Mesendoderm (in vitro differentiated cells): ENCODE measurements around the gene OR11H7.
"Not testable (repeated sequence)": the region's sequence is repeated elsewhere in the genome, so short reads cannot be mapped to it uniquely, and the experiment has no call there.

ENCODE experiments used
- DNase-seq: peaks from one replicate; pipeline ENCODE4 v3.0.0; 2013
- H2AK5ac ChIP-seq: 2 replicates; pipeline ENCODE4 v1.6.1; 2013; ENCODE audit warnings: low read length, inconsistent platforms
- H2BK120ac ChIP-seq: 2 replicates; pipeline ENCODE4 v1.6.1; 2013; ENCODE audit warnings: low read depth, mild to moderate bottlenecking, low read length, moderate library complexity, mixed read lengths
- H2BK15ac ChIP-seq: replicated peaks from 2 replicates; pipeline ENCODE4 v1.6.1; 2013; ENCODE audit warnings: low read depth, mild to moderate bottlenecking, moderate library complexity
- H2BK5ac ChIP-seq: 2 replicates; pipeline ENCODE4 v1.6.1; 2013; ENCODE audit warnings: low read length, inconsistent platforms
- H3K18ac ChIP-seq: 2 replicates; pipeline ENCODE4 v1.6.1; 2013; ENCODE audit warnings: mild to moderate bottlenecking, low read length, mixed read lengths
- H3K23ac ChIP-seq: one replicate; pipeline ENCODE4 v1.6.1; 2013; ENCODE audit warnings: low read length
- H3K27ac ChIP-seq: 2 replicates; pipeline ENCODE4 v1.5.1; 2013; ENCODE audit warnings: low read depth, mild to moderate bottlenecking, inconsistent platforms, low read length, moderate library complexity
- H3K27me3 ChIP-seq: 2 replicates; pipeline ENCODE4 v1.6.1; 2013; ENCODE audit warnings: low read length, control low read depth, mild to moderate bottlenecking, inconsistent platforms; ENCODE audit not compliant: insufficient read depth, poor library complexity
- H3K36me3 ChIP-seq: 2 replicates; pipeline ENCODE4 v1.6.1; 2013; ENCODE audit warnings: low read length, inconsistent platforms; ENCODE audit not compliant: control insufficient read depth, insufficient read depth
- H3K4ac ChIP-seq: one replicate; pipeline ENCODE4 v1.6.1; 2013; ENCODE audit warnings: low read depth, mild to moderate bottlenecking, low read length, moderate library complexity
- H3K4me1 ChIP-seq: 2 replicates; pipeline ENCODE4 v1.6.1; 2013; ENCODE audit warnings: low read depth, low read length, inconsistent platforms; ENCODE audit not compliant: control insufficient read depth
- H3K4me2 ChIP-seq: 2 replicates; pipeline ENCODE4 v1.6.1; 2013; ENCODE audit warnings: low read length
- H3K4me3 ChIP-seq: 2 replicates; pipeline ENCODE4 v1.5.1; 2013; ENCODE audit warnings: mild to moderate bottlenecking, low read length
- H3K56ac ChIP-seq: one replicate; pipeline ENCODE4 v1.6.1; 2013; ENCODE audit warnings: low read length
- H3K79me1 ChIP-seq: 2 replicates; pipeline ENCODE4 v1.6.1; 2013; ENCODE audit warnings: low read length, inconsistent platforms
- H3K79me2 ChIP-seq: 2 replicates; pipeline ENCODE4 v1.6.1; 2013; ENCODE audit warnings: mild to moderate bottlenecking, low read length; ENCODE audit not compliant: control insufficient read depth, insufficient read depth
- H3K9ac ChIP-seq: 2 replicates; pipeline ENCODE4 v1.6.1; 2013; ENCODE audit warnings: low read length, inconsistent platforms
- H4K5ac ChIP-seq: one replicate; pipeline ENCODE4 v1.6.1; 2013; ENCODE audit warnings: low read length
- H4K8ac ChIP-seq: one replicate; pipeline ENCODE4 v1.6.1; 2013; ENCODE audit warnings: low read depth, mild to moderate bottlenecking, control low read depth, low read length, moderate library complexity
- whole genome bisulfite sequencing: extraction: QIAGEN DNeasy Blood & Tissue Kit; methylation state at CpG from one replicate; pipeline ENCODE4 v1.1.7; 2013; ENCODE audit warnings: low lambda C conversion rate, missing lambda C conversion rate; ENCODE audit not compliant: insufficient coverage; ENCODE audit errors: extremely low coverage; 5-methylcytosine and 5-hydroxymethylcytosine counted together

Gene OR11H7

DNA sequence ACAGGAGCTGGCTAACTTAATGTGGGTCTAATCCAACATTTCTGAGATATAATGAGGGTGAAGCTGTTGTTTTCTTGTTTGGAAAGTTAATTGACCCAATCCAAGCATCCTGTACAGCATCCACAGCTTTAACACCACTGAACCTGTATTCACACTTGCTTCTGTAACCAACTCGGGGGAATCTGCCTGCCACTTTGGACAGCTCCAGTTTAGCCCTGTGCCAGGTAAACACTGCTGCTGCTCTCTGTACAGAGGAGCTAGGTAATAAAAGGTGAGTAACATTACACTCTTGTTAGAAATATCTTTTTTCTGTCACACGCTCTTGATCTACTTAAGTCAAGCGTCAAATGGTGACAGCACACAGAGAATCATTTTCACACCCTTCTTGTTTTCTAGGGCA, 37.4 kb upstream of the OR11H7 start:
- Histone ChIP-seq H2BK15ac (no peak overlapping the region), H3K36me3 (no peaks in the 10 kb centered on the region), H3K9ac (no peak overlapping the region), H4K8ac (no peak overlapping the region), H2BK5ac (no peak overlapping the region), H3K27ac (no peak overlapping the region), H3K4me2 (no peak overlapping the region), H2AK5ac (no peak overlapping the region), H3K4me1 (no peaks in the 10 kb centered on the region), H4K5ac (no peak overlapping the region), H3K23ac (no peak overlapping the region), H3K4me3 (no peak overlapping the region), H3K18ac (no peak overlapping the region), H3K4ac (no peak overlapping the region), H3K27me3 (no peaks in the 10 kb centered on the region), H3K79me1 (no peaks in the 10 kb centered on the region), H3K56ac (no peak overlapping the region), H2BK120ac (no peak overlapping the region), H3K79me2 (no peaks in the 10 kb centered on the region)
- no peak for DNase-seq
- WGBS = no CpG with 5 or more reads among the region's 3 CpGs

DNA sequence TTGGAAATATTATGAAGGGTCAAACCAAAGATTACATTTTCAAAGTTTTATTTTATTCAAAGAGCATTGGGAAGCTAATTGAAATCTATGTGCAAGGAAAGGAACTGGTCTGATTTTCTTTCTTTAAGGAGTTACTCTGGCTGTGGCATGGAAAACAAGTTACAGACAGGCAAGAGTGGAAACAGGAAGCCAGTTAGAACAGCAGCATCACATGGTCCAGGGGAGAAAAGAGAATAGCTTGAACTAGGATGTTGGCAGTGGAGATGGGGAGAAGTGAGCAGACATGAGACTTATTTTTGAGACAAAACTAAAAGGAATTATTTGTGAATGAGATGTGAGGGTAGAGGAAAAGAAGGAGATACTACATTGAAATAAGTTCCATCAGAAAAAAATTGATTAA, 34.7 kb upstream of the OR11H7 start:
- DNase-seq = no peak
- Histone ChIP-seq H3K23ac (no peak overlapping the region), H3K4me1 (no peaks in the 10 kb centered on the region), H3K27ac (no peak overlapping the region), H3K9ac (no peak overlapping the region), H4K5ac (no peak overlapping the region), H3K4ac (no peak overlapping the region), H2BK5ac (no peak overlapping the region), H3K79me2 (no peaks in the 10 kb centered on the region), H2AK5ac (no peak overlapping the region), H3K79me1 (no peaks in the 10 kb centered on the region), H2BK120ac (no peak overlapping the region), H4K8ac (no peak overlapping the region), H3K4me3 (no peak overlapping the region), H3K27me3 (no peaks in the 10 kb centered on the region), H3K18ac (no peak overlapping the region), H3K4me2 (no peak overlapping the region), H3K56ac (no peak overlapping the region), H2BK15ac (no peak overlapping the region), H3K36me3 (no peaks in the 10 kb centered on the region)

DNA sequence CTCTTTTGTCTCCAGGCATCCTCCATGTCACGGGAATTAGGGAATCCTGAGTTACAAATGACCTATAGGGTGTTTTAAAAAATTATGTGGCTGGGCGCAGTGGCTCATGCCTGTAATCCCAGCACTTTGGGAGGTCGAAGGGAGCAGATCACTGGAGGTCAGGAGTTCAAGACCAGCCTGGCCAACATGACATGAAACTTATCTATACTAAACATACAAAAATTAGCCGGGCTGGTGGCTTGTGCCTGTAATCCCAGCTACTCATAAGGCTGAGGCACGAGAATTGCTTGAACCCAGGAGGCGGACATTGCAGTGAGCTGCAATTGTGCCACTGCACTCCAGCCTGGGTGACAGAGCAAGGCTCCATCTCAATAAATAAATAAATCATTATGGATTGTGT, 33.6 kb upstream of the OR11H7 start:
- not testable (repeated sequence) for H3K18ac ChIP-seq, H2AK5ac ChIP-seq, H3K56ac ChIP-seq, H2BK120ac ChIP-seq, H4K8ac ChIP-seq, H3K27ac ChIP-seq, H4K5ac ChIP-seq, H3K4ac ChIP-seq, H2BK15ac ChIP-seq, H3K79me2 ChIP-seq, DNase-seq, H3K4me2 ChIP-seq, H3K36me3 ChIP-seq, H2BK5ac ChIP-seq, H3K4me1 ChIP-seq, H3K27me3 ChIP-seq, H3K4me3 ChIP-seq, H3K9ac ChIP-seq, H3K79me1 ChIP-seq, H3K23ac ChIP-seq
- WGBS = no CpG with 5 or more reads among the region's 6 CpGs

DNA sequence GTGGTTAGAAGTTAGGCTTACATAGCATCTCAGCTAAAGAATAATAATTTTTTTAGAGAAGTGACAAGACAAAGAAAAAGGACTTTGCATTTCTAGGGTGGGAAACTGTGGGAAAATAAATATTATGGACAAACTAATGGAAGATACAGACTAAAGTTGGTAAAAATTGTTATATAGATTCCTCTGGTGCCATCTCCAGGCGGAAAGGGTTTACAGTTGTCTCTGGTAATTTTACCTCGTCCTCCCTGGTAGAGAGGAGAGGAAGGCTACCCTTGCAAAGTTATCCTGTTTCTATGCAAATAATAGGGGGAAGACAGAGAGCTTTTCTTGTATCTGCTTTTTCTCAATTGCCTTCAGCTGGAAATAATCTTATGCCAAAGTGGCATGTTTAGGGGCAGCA, 32.9 kb upstream of the OR11H7 start:
- no peak overlapping the region for H3K18ac ChIP-seq
- no peaks in the 10 kb centered on the region for H3K4me1 ChIP-seq
- H2AK5ac ChIP-seq = no peak overlapping the region
- no CpG with 5 or more reads among the region's 2 CpGs for WGBS
- H3K4me2 ChIP-seq = no peak overlapping the region
- no peak overlapping the region for H3K56ac ChIP-seq
- no peak overlapping the region for H3K23ac ChIP-seq
- H3K79me1 ChIP-seq = no peaks in the 10 kb centered on the region
- H4K5ac ChIP-seq = no peak overlapping the region
- H2BK5ac ChIP-seq = no peak overlapping the region
- H3K27ac ChIP-seq = no peak overlapping the region
- no peak overlapping the region for H2BK120ac ChIP-seq
- H4K8ac ChIP-seq = no peak overlapping the region
- no peaks in the 10 kb centered on the region for H3K36me3 ChIP-seq
- no peaks in the 10 kb centered on the region for H3K79me2 ChIP-seq
- H2BK15ac ChIP-seq = no peak overlapping the region
- no peaks in the 10 kb centered on the region for H3K27me3 ChIP-seq
- H3K9ac ChIP-seq = no peak overlapping the region
- H3K4me3 ChIP-seq = no peak overlapping the region
- DNase-seq = no peak
- H3K4ac ChIP-seq = no peak overlapping the region

DNA sequence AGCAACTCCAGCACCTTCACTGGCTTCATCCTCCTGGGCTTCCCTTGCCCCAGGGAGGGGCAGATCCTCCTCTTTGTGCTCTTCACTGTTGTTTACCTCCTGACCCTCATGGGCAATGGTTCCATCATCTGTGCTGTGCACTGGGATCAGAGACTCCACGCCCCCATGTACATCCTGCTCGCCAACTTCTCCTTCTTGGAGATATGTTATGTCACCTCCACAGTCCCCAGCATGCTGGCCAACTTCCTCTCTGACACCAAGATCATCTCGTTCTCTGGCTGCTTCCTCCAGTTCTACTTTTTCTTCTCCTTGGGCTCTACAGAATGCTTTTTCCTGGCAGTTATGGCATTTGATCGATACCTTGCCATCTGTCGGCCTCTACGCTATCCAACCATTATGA, 31.3 kb upstream of the OR11H7 start:
- no peak for DNase-seq
- no peak overlapping the region for H3K4ac ChIP-seq
- no peak overlapping the region for H3K27ac ChIP-seq
- no peak overlapping the region for H2BK15ac ChIP-seq
- no peaks in the 10 kb centered on the region for H3K36me3 ChIP-seq
- H3K79me2 ChIP-seq = no peaks in the 10 kb centered on the region
- no peaks in the 10 kb centered on the region for H3K27me3 ChIP-seq
- no peak overlapping the region for H2AK5ac ChIP-seq
- H2BK5ac ChIP-seq = no peak overlapping the region
- no peak overlapping the region for H3K23ac ChIP-seq
- no peak overlapping the region for H4K8ac ChIP-seq
- H4K5ac ChIP-seq = no peak overlapping the region
- no peak overlapping the region for H3K4me2 ChIP-seq
- H3K18ac ChIP-seq = no peak overlapping the region
- WGBS = no CpG with 5 or more reads among the region's 6 CpGs
- H3K4me1 ChIP-seq = no peaks in the 10 kb centered on the region
- H3K79me1 ChIP-seq = no peaks in the 10 kb centered on the region
- no peak overlapping the region for H2BK120ac ChIP-seq
- H3K4me3 ChIP-seq = no peak overlapping the region
- H3K56ac ChIP-seq = no peak overlapping the region
- H3K9ac ChIP-seq = no peak overlapping the region

DNA sequence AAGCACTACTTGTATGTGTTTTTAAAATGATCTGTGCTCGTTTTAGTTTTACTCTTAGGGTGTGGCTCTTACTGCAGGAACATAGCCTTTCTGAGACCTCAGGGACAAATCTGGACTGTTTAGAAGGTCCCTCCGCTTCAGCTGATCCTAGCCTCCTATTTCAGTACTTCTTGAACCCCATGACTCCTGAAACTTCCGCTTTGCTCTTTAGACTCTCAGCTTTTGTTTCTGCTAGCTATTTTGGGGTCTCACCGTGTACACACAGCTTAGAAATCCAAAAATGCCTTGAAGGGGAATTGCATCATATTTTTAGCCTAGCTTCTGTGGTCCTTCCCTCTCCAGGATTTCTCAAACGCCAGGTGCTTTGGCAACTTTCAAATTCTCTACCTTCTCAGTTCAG, 29.8 kb upstream of the OR11H7 start:
- Histone ChIP-seq H3K4me2 (no peak overlapping the region), H2BK5ac (no peak overlapping the region), H3K79me1 (no peaks in the 10 kb centered on the region), H3K23ac (no peak overlapping the region), H4K5ac (no peak overlapping the region), H2BK120ac (no peak overlapping the region), H3K36me3 (no peaks in the 10 kb centered on the region), H3K4me1 (no peaks in the 10 kb centered on the region), H4K8ac (no peak overlapping the region), H3K4me3 (no peak overlapping the region), H3K79me2 (no peaks in the 10 kb centered on the region), H3K4ac (no peak overlapping the region), H3K27ac (no peak overlapping the region), H3K27me3 (no peaks in the 10 kb centered on the region), H3K9ac (no peak overlapping the region), H2BK15ac (no peak overlapping the region), H3K18ac (no peak overlapping the region), H2AK5ac (no peak overlapping the region), H3K56ac (no peak overlapping the region)
- no CpG with 5 or more reads among the region's 5 CpGs for WGBS
- no peak for DNase-seq
